Breast epithelium (tissue), 3 donors: ENCODE data around the gene PTRHD1.

Experiments used
- CTCF ChIP-seq, 3 donors: fragments of 450-650 bp; IDR thresholded peaks; one replicate each; pipeline ENCODE4 v1.5.1; 2016 to 2017; ENCODE audit warnings: antibody characterized with exemption in 3 of 3, mild to moderate bottlenecking in 3 of 3, moderate library complexity in 3 of 3
- POLR2A ChIP-seq: fragments of 450-650 bp; IDR thresholded peaks from one replicate; pipeline ENCODE4 v1.6.1; 2016; ENCODE audit warnings: antibody characterized with exemption, mild to moderate bottlenecking, moderate library complexity
- POLR2AphosphoS5 ChIP-seq, 3 donors: sonication (generic); formaldehyde crosslinking; IDR thresholded peaks; one replicate each; pipeline ENCODE4 v1.6.1; 2017; ENCODE audit warnings: antibody characterized with exemption in 3 of 3

GRCh38 chr2:24833821-24834732 is 40.9 kb upstream of the PTRHD1 start:
- TF ChIP-seq CTCF (IDR thresholded peaks at IDR 0.05) (no peak), POLR2A (no peak), POLR2AphosphoS5 (IDR thresholded peaks at IDR 0.05) (no peak)
